IMR-90 (cell line): ENCODE results near the gene B3GNT9.

Source experiments
- MXI1 ChIP-seq: IDR thresholded peaks from 2 replicates; pipeline ENCODE4 v1.6.1; 2012; ENCODE audit warnings: low read depth, mild to moderate bottlenecking, low read length, moderate library complexity, borderline replicate concordance
- POLR2A ChIP-seq: IDR thresholded peaks from 2 replicates; pipeline ENCODE4 v1.6.1; 2012; ENCODE audit warnings: mild to moderate bottlenecking, low read depth, low read length
- TF ChIP-seq, protein P1 (sequence below): conservative IDR thresholded peaks from 2 replicates; pipeline ENCODE4 v1.5.1; 2012; ENCODE audit warnings: mild to moderate bottlenecking, low read depth, low read length, improper control_type of control experiment

DNA sequence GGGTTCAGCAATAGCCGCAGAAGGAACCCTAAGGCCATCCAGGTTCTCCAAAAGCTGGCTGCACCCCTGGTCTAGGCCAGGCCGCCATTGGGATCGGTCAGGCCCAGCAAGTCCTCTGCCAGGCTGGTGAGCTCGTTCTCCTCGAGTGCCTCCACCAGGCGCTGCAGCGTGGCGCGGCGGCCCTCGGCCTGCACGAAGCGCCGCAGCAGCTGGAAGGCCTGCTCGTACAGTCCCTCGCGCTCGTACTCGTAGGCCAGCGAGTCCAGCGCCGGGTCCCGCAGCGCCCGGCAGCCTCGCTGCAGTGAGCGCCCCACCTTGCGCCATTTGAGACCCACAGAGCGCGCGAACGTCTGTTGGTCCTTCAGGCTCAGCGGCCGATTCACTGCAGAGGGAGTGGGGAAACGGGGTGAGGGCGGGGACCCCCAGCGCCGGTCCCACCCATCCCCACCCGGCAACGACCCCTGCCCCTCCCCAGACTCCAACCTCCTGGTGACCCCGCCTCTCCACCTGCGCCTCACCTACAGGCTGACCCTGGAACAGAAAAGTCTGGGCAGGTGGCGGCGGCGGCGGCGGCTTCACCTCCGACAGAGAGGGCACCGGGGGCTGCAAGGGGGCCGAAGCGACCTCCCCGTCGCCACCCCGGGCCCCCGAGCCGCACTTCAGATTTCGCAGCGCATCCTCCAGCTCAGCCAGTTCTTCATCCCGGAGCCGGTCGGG, 3.9 kb upstream of the B3GNT9 start:
- no peak for TF ChIP-seq POLR2A
- TF ChIP-seq, protein P1, sequence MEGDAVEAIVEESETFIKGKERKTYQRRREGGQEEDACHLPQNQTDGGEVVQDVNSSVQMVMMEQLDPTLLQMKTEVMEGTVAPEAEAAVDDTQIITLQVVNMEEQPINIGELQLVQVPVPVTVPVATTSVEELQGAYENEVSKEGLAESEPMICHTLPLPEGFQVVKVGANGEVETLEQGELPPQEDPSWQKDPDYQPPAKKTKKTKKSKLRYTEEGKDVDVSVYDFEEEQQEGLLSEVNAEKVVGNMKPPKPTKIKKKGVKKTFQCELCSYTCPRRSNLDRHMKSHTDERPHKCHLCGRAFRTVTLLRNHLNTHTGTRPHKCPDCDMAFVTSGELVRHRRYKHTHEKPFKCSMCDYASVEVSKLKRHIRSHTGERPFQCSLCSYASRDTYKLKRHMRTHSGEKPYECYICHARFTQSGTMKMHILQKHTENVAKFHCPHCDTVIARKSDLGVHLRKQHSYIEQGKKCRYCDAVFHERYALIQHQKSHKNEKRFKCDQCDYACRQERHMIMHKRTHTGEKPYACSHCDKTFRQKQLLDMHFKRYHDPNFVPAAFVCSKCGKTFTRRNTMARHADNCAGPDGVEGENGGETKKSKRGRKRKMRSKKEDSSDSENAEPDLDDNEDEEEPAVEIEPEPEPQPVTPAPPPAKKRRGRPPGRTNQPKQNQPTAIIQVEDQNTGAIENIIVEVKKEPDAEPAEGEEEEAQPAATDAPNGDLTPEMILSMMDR = no peak
- no peak for TF ChIP-seq MXI1
